HUES64 (cell line): ENCODE results near the gene LRRN2. TPM values are rescaled to one million over a fixed set of nuclear protein-coding genes. Genes with fewer than 3 reads are reported as not detected.

Experiments
- H3K27ac ChIP-seq: 2 replicates; pipeline ENCODE4 v1.7.0; 2013; ENCODE audit warnings: low read depth, low read length, inconsistent platforms
- H3K27me3 ChIP-seq: 2 replicates; pipeline ENCODE4 v1.6.1; 2013; ENCODE audit warnings: mild to moderate bottlenecking, low read length; ENCODE audit not compliant: insufficient read depth
- H3K36me3 ChIP-seq: 2 replicates; pipeline ENCODE4 v1.6.1; 2013; ENCODE audit warnings: mild to moderate bottlenecking, low read length; ENCODE audit not compliant: insufficient read depth
- H3K4me1 ChIP-seq: 2 replicates; pipeline ENCODE4 v1.6.1; 2013; ENCODE audit warnings: mild to moderate bottlenecking, low read length, moderate library complexity; ENCODE audit not compliant: insufficient read depth
- H3K4me3 ChIP-seq: 2 replicates; pipeline ENCODE4 v1.5.1; 2013; ENCODE audit warnings: mild to moderate bottlenecking, low read length, moderate library complexity
- H3K9ac ChIP-seq: 2 replicates; pipeline ENCODE4 v1.6.1; 2013; ENCODE audit warnings: mild to moderate bottlenecking, low read depth, low read length
- H3K9me3 ChIP-seq: 2 replicates; pipeline ENCODE4 v1.6.1; 2013; ENCODE audit warnings: low read depth, low read length; ENCODE audit not compliant: insufficient read depth
- WGBS: fragments of 150-250, 120-280 bp; methylation state at CpG from one replicate; pipeline ENCODE4 v1.1.7; 2013; ENCODE audit warnings: missing lambda C conversion rate; 5-methylcytosine and 5-hydroxymethylcytosine counted together
- polyA plus RNA-seq, 2 experiments: library from polyadenylated mRNA; stranded (reverse); fragments of 50-300 nt; gene quantifications; one replicate each; pipeline ENCODE4 v1.2.3, GENCODE V29; 2013

Gene LRRN2
- polyA plus RNA-seq (2013, experiment 1 of 2), result 9.4 TPM
- 8.2 TPM for polyA plus RNA-seq (2013, experiment 2 of 2)

DNA sequence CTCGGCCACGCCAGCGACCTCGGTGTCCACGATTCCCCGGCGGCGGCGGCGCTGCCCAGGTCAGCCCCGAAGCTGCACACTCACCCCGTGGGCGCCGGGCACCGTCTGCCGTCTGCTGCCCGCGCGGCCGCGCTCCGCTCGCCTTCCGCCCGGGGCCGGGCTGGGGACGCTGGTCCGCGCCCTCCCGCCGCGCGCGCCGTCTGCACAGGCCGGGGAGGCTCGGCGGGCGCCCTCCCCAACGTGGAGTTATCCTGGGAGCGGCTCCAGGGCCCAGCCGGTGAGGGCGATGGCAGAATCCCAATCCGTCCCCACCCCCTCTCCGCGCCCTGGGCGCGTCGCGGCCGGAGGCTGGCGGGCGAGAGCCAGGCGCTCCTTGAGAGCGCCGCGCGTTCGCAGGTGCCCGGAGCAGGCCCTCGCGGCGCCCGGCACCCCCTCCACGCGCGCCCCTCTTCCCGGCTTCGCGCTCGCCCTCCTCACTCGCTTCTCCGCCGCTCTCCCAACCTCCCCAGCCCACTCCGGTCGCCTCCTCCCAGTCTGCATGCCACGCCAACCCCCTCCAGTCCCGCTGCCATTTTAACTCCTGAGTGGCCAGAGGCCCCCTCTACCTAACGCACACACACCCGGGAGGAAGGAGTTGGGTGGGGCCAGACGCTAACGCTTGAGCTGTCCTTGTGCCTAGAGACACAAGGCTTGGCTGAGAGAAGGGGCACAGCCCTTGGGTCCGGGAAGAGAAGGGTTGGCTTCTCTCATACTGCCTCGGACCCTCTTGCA is at the start of gene LRRN2:
Gene LRRN2 (minus strand): TSS at position 503 of the 771 bp plus-strand sequence. CDS start 65,746 bp downstream, outside the sequence.
- Histone ChIP-seq H3K4me3 (peak within 1 kb of the TSS; percentile 76), H3K27ac (no peak within 1 kb of the TSS), H3K9ac (peak within 1 kb of the TSS; percentile 49), H3K27me3 (peaks cover 69% of the 10 kb centered on the region), H3K9me3 (no peaks in the 10 kb centered on the region), H3K4me1 (0 out of 2 replicates have a peak, but pooled peaks cover 14% of the 10 kb centered on the region), H3K36me3 (no peaks in the 10 kb centered on the region)
- WGBS, result under 1% methylated on average over 84 of the region's 84 CpGs

DNA sequence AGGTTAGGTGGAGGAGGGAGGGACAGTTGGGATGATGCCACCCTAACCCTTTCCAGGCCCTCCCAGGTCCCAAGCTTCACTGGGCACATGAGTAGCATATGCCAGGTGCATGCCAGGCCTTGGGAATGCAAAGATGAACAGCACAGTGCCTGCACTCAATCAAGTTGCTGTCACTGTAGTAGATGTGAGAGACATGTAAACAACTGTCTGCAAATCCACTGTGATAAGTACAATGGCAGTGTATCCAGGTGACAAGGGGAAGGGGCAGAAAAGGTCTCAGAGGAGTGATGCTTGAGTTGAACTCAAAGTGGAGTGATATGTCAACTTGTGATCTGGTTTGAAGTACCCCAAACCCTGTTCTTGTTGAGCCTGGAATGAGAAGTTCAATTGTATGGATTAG is 49.5 kb upstream of the LRRN2 start:
- peaks cover 17% of the 10 kb centered on the region for H3K4me1 ChIP-seq
- peaks cover 13% of the 10 kb centered on the region for H3K9me3 ChIP-seq
- H3K27ac ChIP-seq, result no peak overlapping the region
- no peak overlapping the region for H3K4me3 ChIP-seq
- H3K36me3 ChIP-seq, result no peaks in the 10 kb centered on the region
- no peak overlapping the region for H3K9ac ChIP-seq
- peaks cover 4% of the 10 kb centered on the region; the same call in 1 of the 2 replicates for H3K27me3 ChIP-seq

DNA sequence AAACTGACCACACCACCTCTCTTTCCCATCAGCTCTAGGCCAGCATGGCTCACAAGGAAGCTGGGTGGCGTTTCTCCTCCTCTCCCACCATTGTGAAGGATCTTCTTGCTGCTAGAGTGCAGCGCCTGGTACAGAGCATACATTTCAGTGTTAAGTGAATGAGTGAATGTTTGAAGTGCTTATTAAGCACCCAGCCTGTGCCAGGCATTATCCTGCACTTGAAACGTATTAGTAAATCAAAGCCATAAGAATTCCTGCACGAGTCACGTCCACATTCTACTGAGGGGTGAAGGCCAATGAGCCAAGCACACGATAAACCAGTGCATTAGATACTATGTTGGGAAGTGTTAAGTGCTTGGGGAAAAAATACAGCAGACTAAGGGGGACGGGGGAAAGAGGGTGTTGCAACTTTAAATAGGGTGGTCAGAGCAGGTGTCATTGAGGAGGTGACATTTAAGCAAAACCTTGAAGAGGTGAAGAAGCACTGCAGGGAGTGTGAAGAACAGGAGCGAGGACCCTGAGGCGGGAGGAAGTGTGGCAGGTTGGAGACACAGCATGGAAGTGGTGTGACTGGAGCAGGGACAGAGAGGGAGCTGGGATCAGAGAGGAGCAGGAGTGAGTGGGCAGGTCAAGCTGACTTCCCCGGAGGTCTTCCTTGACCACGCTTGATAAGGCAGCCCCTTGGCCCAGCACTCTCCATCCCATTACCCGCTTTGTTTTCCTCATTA is 48.5 kb upstream of the LRRN2 start:
- Histone ChIP-seq H3K4me1 (peaks cover 17% of the 10 kb centered on the region), H3K27ac (no peak overlapping the region), H3K27me3 (peaks cover 4% of the 10 kb centered on the region; the same call in 1 of the 2 replicates), H3K9ac (no peak overlapping the region), H3K9me3 (peaks cover 12% of the 10 kb centered on the region), H3K4me3 (no peak overlapping the region), H3K36me3 (no peaks in the 10 kb centered on the region)
- 85% methylated on average over 12 of the region's 12 CpGs for WGBS

DNA sequence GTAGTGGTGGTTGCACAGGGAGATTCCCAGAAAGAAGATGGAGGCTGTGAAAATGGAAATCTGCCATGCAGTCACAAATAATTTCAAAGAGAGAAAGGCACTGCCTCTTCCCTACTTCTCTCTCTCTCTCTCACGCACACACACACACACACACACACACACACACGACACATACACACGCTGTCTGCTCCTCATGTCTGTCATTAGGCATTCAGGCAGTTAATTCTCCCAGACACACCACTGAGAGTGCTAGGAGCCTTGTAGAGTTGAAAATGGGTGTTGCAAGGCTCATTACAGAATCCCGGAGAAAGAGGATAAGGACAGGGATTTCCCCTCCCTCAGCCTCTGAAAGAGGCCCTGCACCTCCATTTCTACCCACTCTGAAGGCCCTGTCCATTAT is 47.8 kb upstream of the LRRN2 start:
- H3K27me3 ChIP-seq, result peaks cover 4% of the 10 kb centered on the region; the same call in 1 of the 2 replicates
- peaks cover 4% of the 10 kb centered on the region for H3K9me3 ChIP-seq
- WGBS, result 68% methylated on average over 4 of the region's 4 CpGs
- peaks cover 17% of the 10 kb centered on the region for H3K4me1 ChIP-seq
- H3K27ac ChIP-seq, result no peak overlapping the region
- H3K4me3 ChIP-seq, result no peak overlapping the region
- H3K36me3 ChIP-seq, result no peaks in the 10 kb centered on the region
- no peak overlapping the region for H3K9ac ChIP-seq

DNA sequence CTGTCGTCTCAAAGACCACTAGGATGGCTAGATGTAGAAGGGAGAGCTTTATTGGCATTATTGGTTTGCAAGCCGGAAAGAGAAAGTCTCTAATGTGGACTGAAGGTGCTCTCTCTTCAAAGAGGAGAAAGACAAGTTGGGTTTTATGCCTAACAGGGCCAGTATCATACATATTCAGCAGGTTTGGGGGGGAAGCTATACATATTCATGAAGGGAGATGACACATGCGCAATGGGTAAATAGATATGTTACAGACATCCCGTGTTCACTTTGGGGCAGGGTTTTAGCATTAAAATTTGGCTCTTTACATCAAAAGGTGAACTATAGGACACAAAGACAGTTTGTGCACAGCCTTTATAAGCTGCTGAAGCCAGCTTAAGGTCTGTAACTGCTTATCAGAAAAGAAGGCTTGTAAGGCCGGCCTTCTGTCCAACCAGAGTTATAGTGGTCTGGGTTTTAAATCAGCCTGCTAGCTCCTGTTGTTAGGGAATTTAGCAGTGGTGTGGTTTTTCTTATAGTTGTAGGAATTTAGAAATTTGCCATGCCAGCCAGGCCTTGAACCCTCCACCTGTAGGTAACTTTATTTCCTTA is 46.5 kb upstream of the LRRN2 start:
- peaks cover 4% of the 10 kb centered on the region; the same call in 1 of the 2 replicates for H3K27me3 ChIP-seq
- H3K27ac ChIP-seq, result no peak overlapping the region
- no peak overlapping the region for H3K4me3 ChIP-seq
- H3K36me3 ChIP-seq, result no peaks in the 10 kb centered on the region
- H3K9me3 ChIP-seq, result no peaks in the 10 kb centered on the region
- H3K9ac ChIP-seq, result no peak overlapping the region
- peaks cover 17% of the 10 kb centered on the region for H3K4me1 ChIP-seq
- 85% methylated on average over 5 of the region's 5 CpGs for WGBS

DNA sequence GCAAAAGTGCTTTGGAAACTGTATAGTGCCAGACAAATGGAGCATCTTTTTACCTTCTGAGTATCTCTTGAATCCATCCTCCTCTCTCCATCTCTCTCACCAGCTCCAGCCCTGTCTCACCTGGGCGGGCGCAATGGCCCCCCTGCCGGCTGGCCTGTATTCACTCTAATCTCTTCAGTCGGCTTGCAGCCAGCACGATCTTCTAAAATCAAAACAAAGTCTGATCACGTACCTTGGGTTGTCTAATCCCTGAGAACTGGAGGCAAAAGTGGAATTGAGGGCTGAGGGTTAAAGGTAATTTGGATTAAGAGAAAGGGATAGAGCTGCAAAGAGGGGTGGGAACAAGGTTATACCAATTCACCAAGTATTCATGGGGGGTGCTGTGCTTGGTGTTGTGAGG is 46.0 kb upstream of the LRRN2 start:
- Histone ChIP-seq H3K27ac (no peak overlapping the region), H3K4me3 (no peak overlapping the region), H3K27me3 (peaks cover 4% of the 10 kb centered on the region; the same call in 1 of the 2 replicates), H3K9ac (no peak overlapping the region), H3K9me3 (no peaks in the 10 kb centered on the region), H3K36me3 (no peaks in the 10 kb centered on the region), H3K4me1 (peaks cover 17% of the 10 kb centered on the region)
- 65% methylated on average over 6 of the region's 6 CpGs for whole genome bisulfite sequencing

DNA sequence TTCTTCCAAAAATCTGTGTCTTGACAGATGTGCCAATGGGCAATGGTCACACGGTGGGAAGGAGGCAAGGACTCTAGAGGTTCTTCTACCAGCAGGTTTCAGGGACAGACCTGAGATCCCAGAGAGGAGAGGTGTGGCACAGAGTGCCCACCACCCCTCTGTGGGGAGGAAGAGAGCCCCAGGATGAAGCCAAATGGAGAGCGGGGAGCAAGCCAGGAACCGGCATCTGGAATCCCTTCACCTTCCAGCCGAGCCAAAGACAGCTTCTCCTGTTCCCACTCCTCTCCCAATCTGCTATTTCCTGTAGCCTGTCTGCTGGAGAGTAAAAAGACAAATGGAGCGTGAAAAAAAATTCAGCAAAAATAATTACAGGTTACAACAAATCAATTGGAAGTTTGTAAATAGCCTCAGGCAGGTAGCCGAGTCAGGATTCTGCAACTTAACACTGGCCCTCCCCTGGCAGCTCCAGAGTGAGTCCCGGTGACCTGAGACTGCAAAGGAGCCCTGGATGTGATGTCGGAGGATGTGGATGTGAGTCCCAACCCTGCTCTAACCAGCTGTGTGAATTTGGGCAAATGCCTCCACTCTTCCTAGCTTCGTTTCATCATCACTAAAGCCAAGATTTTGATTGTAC is 45.4 kb upstream of the LRRN2 start:
- WGBS, result 75% methylated on average over 7 of the region's 9 CpGs
- no peaks in the 10 kb centered on the region for H3K36me3 ChIP-seq
- no peaks in the 10 kb centered on the region for H3K9me3 ChIP-seq
- H3K27me3 ChIP-seq, result peaks cover 4% of the 10 kb centered on the region; the same call in 1 of the 2 replicates
- no peak overlapping the region for H3K9ac ChIP-seq
- no peak overlapping the region for H3K4me3 ChIP-seq
- no peak overlapping the region for H3K27ac ChIP-seq
- peaks cover 17% of the 10 kb centered on the region for H3K4me1 ChIP-seq

DNA sequence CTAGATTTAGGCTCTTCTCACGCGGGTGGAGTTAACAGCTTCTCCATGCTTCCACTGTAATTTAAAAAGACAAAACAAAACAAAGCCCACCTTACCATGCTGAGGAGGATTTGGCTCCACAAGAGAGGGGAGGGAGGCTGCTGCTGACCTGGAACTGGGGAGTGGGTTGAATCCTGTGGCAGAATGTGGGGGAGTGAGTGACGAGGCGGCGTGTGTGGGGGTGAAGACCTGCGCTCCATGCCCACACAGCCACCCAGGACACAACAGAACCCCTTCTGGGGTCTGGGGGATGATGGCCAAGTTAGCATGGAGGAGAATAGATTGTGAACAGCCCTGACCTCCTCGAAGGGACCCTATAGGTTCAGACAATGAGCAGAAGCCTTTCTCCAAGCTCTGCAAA is 44.0 kb upstream of the LRRN2 start:
- no peaks in the 10 kb centered on the region for H3K36me3 ChIP-seq
- 92% methylated on average over 3 of the region's 7 CpGs for WGBS
- H3K9me3 ChIP-seq, result no peaks in the 10 kb centered on the region
- H3K4me3 ChIP-seq, result no peak overlapping the region
- H3K4me1 ChIP-seq, result peaks cover 17% of the 10 kb centered on the region
- peaks cover 3% of the 10 kb centered on the region; the same call in 1 of the 2 replicates for H3K27me3 ChIP-seq
- H3K9ac ChIP-seq, result no peak overlapping the region
- no peak overlapping the region for H3K27ac ChIP-seq

DNA sequence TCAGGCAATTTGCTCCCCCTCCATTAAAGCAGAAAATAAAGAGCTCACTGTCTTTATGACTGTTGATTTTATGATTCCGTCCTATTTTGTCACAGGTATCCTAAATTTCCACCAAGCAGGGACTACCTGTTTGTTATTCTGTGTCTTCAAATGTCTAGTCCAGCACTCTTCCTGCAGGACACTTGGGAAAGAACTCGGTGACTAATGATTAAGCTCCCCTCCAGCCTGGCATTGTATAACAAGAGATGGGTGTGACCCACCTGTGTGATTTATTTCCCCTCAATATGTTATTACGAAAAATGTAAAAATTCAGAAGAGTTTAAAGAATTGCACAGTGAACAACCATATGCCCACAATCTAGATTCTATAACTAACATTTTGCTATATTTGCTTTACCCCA is 42.9 kb upstream of the LRRN2 start:
- H3K4me1 ChIP-seq, result peaks cover 17% of the 10 kb centered on the region
- H3K27ac ChIP-seq, result no peak overlapping the region
- H3K9ac ChIP-seq, result no peak overlapping the region
- no peaks in the 10 kb centered on the region; the same call in 1 of the 2 replicates for H3K27me3 ChIP-seq
- H3K9me3 ChIP-seq, result no peaks in the 10 kb centered on the region
- no peak overlapping the region for H3K4me3 ChIP-seq
- WGBS, result 93% methylated on average over 3 of the region's 3 CpGs
- no peaks in the 10 kb centered on the region for H3K36me3 ChIP-seq

DNA sequence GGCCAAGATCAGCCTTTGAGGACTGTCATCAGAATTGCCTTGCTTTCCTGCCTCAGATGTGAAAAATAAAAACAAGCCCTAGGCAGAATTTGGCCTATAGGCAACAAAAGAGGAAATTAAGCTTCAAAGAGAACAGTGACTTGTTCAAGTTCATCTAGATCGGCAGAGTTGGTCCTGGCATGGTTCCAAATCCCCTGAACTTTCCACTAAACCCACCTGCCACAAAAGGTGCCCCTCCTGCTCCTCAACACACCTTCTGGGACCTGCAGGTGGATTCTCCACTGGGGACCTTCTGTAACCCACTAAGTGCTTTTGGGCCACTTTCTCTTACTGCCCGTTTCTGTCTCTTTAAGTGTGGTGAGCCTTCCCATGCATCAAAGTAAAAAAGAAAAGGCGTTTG is 42.5 kb upstream of the LRRN2 start:
- H3K9ac ChIP-seq, result no peak overlapping the region
- no peaks in the 10 kb centered on the region for H3K36me3 ChIP-seq
- no peaks in the 10 kb centered on the region for H3K9me3 ChIP-seq
- WGBS, result 92% methylated on average over 3 of the region's 3 CpGs
- H3K4me3 ChIP-seq, result no peak overlapping the region
- H3K27ac ChIP-seq, result no peak overlapping the region
- H3K4me1 ChIP-seq, result peaks cover 17% of the 10 kb centered on the region
- no peaks in the 10 kb centered on the region; the same call in 1 of the 2 replicates for H3K27me3 ChIP-seq
